HG02610 (cell line): Measurements from ENCODE around the gene HRH1.
"Not testable (repeated sequence)": the region's sequence is repeated elsewhere in the genome, so short reads cannot be mapped to it uniquely, and the experiment has no call there.

Source experiments
- ATAC-seq: cut with Tn5 transposase; IDR thresholded peaks from one replicate; pipeline ENCODE4 v1.9.1; 2021; ENCODE audit warnings: mild to moderate bottlenecking, moderate library complexity; ENCODE audit not compliant: unreplicated experiment

The HRH1 gene

GRCh38 chr3:11201251-11202019, 47.1 kb downstream of the HRH1 start:
- ATAC-seq: no peak

- ATAC-seq: no peak
Observed at GRCh38 chr3:11203961-11204360, 49.7 kb downstream of the HRH1 start.

- no peak for ATAC-seq
Observed at GRCh38 chr3:11204697-11205348, 50.5 kb downstream of the HRH1 start.

GRCh38 chr3:11205881-11206280, 51.6 kb downstream of the HRH1 start:
- not testable (repeated sequence) for ATAC-seq

GRCh38 chr3:11206316-11206715, 52.0 kb downstream of the HRH1 start:
- no peak for ATAC-seq

- no peak for ATAC-seq
Observed at GRCh38 chr3:11206953-11207352, 52.7 kb downstream of the HRH1 start.

GRCh38 chr3:11211531-11212298, 57.4 kb downstream of the HRH1 start:
- ATAC-seq: no peak

GRCh38 chr3:11212299-11212608, 58.0 kb downstream of the HRH1 start:
- ATAC-seq: no peak

- no peak for ATAC-seq
Observed at GRCh38 chr3:11212784-11213183, 58.5 kb downstream of the HRH1 start.

GRCh38 chr3:11213810-11214450, 59.6 kb downstream of the HRH1 start:
- no peak for ATAC-seq

- no peak for ATAC-seq
Observed at GRCh38 chr3:11214451-11214978, 60.2 kb downstream of the HRH1 start.

- not testable (repeated sequence) for ATAC-seq
Observed at GRCh38 chr3:11217370-11217769, 63.1 kb downstream of the HRH1 start.

- ATAC-seq: no peak
Observed at GRCh38 chr3:11220230-11220629, 65.9 kb downstream of the HRH1 start.

GRCh38 chr3:11221818-11222415, 67.6 kb downstream of the HRH1 start:
- no peak for ATAC-seq

- no peak for ATAC-seq
Observed at GRCh38 chr3:11224010-11224409, 69.7 kb downstream of the HRH1 start.

- no peak for ATAC-seq
Observed at GRCh38 chr3:11224870-11225229, 70.6 kb downstream of the HRH1 start.

GRCh38 chr3:11226042-11226370, 71.7 kb downstream of the HRH1 start:
- ATAC-seq: no peak

GRCh38 chr3:11228041-11228440, 73.7 kb downstream of the HRH1 start:
- no peak for ATAC-seq

GRCh38 chr3:11230125-11230524, 75.8 kb downstream of the HRH1 start:
- no peak for ATAC-seq

GRCh38 chr3:11230832-11231231, 76.5 kb downstream of the HRH1 start:
- no peak for ATAC-seq

- ATAC-seq: no peak
Observed at GRCh38 chr3:11235385-11235784, 81.1 kb downstream of the HRH1 start.
